A549 (cell line): ENCODE measurements around the gene GSE1. TPM values are rescaled to one million over a fixed set of nuclear protein-coding genes. Genes with fewer than 3 reads are reported as not detected.
A peak's percentile ranks its signal among the peaks of the same experiment; 100 is the strongest.

Experiments used
- ATAC-seq, 2 experiments: fragments of 200-7000 bp in 1 of 2; fragments of >200 bp in 1 of 2; cut with Nextera tagmentation in 1 of 2; cut with Tn5 transposase in 1 of 2; 3 replicates each; pipeline versions ENCODE4 v1.8.0 to v1.9.1; 2018 to 2020; ENCODE audit warnings: mild to moderate bottlenecking in 1 of 2, moderate library complexity in 1 of 2
- CTCF ChIA-PET: fragments of 300-600 bp; sonication (Branson Sonifier 250); formaldehyde crosslinking; extraction: SDS; loops from one replicate; lab custom pipeline; 2021; ENCODE audit warnings: antibody characterized with exemption, inconsistent platforms; lab: Yijun Ruan, JAX
- POLR2A ChIA-PET: fragments of 350-600 bp; formaldehyde crosslinking; extraction: SDS; loops from one replicate; lab custom pipeline; 2021; ENCODE audit warnings: antibody characterized with exemption, inconsistent platforms; lab: Yijun Ruan, JAX
- DNase-seq, 2 experiments: peaks; one replicate each; pipeline versions ENCODE4 v3.0.0 to v3.0.0-alpha.2; 2011 to 2016; ENCODE audit warnings: low read depth in 1 of 2, low spot score in 1 of 2
- FAIRE-seq: peaks from 2 replicates; lab custom pipeline; 2011; peaks lifted over from hg19 to GRCh38; lab: Jason Lieb, UNC
- H3K27ac ChIP-seq, 2 experiments: fragments of >200 bp; sonication (Bioruptor Twin); formaldehyde crosslinking; 3 replicates each; pipeline ENCODE4 v1.5.1; 2016 to 2017
- H3K4me1 ChIP-seq: fragments of >200 bp; sonication (Bioruptor Twin); formaldehyde crosslinking; 3 replicates; pipeline ENCODE4 v1.6.1; 2016
- H3K4me2 ChIP-seq: fragments of >200 bp; sonication (Bioruptor Twin); formaldehyde crosslinking; 3 replicates; pipeline ENCODE4 v1.6.1; 2016
- H3K4me3 ChIP-seq: fragments of >200 bp; sonication (Bioruptor Twin); formaldehyde crosslinking; 3 replicates; pipeline ENCODE4 v1.5.1; 2016
- H3K9me3 ChIP-seq: fragments of >200 bp; sonication (Bioruptor Twin); formaldehyde crosslinking; 3 replicates; pipeline ENCODE4 v1.6.1; 2016
- BHLHE40 ChIP-seq: IDR thresholded peaks from 2 replicates; pipeline ENCODE4 v1.6.1; 2012; ENCODE audit warnings: low read depth, low read length, inconsistent platforms
- CBX2 ChIP-seq: fragments of 200-600 bp; sonication (generic); IDR thresholded peaks from 2 replicates; pipeline ENCODE4 v1.6.1; 2016; ENCODE audit warnings: low read depth, mild to moderate bottlenecking, borderline replicate concordance
- CBX8 ChIP-seq: fragments of 200-600 bp; sonication (generic); IDR thresholded peaks from 2 replicates; pipeline ENCODE4 v1.6.1; 2016
- CEBPB ChIP-seq, 2 experiments: fragments of >200 bp in 1 of 2; sonication (Bioruptor Twin) in 1 of 2; formaldehyde crosslinking in 1 of 2; IDR thresholded peaks; 2 replicates each; pipeline ENCODE4 v1.6.1; 2012 to 2016
- EHF ChIP-seq: fragments of 250-450 bp; sonication (Bioruptor Pico); IDR thresholded peaks from 2 replicates; pipeline ENCODE4 v1.5.0; 2020; ENCODE audit warnings: mild to moderate bottlenecking
- FOSL2 ChIP-seq, 2 experiments: fragments of 450-650 bp in 1 of 2; fragments of >200 bp in 1 of 2; sonication (Bioruptor Twin) in 1 of 2; formaldehyde crosslinking; IDR thresholded peaks; 2 replicates each; pipeline versions ENCODE4 v1.5.0 to v1.6.1; 2016 to 2020; ENCODE audit warnings: mild to moderate bottlenecking in 1 of 2, moderate library complexity in 1 of 2
- FOXS1 ChIP-seq: fragments of 250-450 bp; sonication (Bioruptor Pico); IDR thresholded peaks from 2 replicates; pipeline ENCODE4 v1.5.0; 2020; ENCODE audit warnings: mild to moderate bottlenecking, moderate library complexity
- GATA3 ChIP-seq: IDR thresholded peaks from 2 replicates; pipeline ENCODE4 v1.6.1; 2012; ENCODE audit warnings: borderline replicate concordance
- HOXA7 ChIP-seq: fragments of 250-450 bp; sonication (Bioruptor Pico); IDR thresholded peaks from 2 replicates; pipeline ENCODE4 v1.5.0; 2020; ENCODE audit warnings: mild to moderate bottlenecking, moderate library complexity
- JUN ChIP-seq, 2 experiments: fragments of >200 bp; sonication (Bioruptor Twin); formaldehyde crosslinking; IDR thresholded peaks; 2 replicates in 1 of 2; 3 replicates in 1 of 2; pipeline ENCODE4 v1.6.1; 2016 to 2017
- MAFK ChIP-seq: fragments of 450-650 bp; IDR thresholded peaks from 2 replicates; pipeline ENCODE4 v1.6.1; 2014; ENCODE audit not compliant: partially characterized antibody
- MAZ ChIP-seq: fragments of 150-350 bp; IDR thresholded peaks from 2 replicates; pipeline ENCODE4 v1.6.1; 2014; ENCODE audit warnings: antibody characterized with exemption, low read depth, low read length, borderline replicate concordance
- MYC ChIP-seq: IDR thresholded peaks from 2 replicates; pipeline ENCODE4 v1.6.1; 2012; ENCODE audit warnings: mild to moderate bottlenecking, inconsistent platforms, low read length, improper control_type of control experiment, borderline replicate concordance
- NPAS2 ChIP-seq: fragments of 250-450 bp; sonication (Bioruptor Pico); IDR thresholded peaks from 2 replicates; pipeline ENCODE4 v1.8.0; 2022; ENCODE audit warnings: mild to moderate bottlenecking, moderate library complexity, borderline replicate concordance
- NR3C1 ChIP-seq: fragments of >200 bp; sonication (Bioruptor Twin); formaldehyde crosslinking; IDR thresholded peaks from 3 replicates; pipeline ENCODE4 v1.6.1; 2017
- PHF8 ChIP-seq: fragments of 200-600 bp; sonication (generic); IDR thresholded peaks from 2 replicates; pipeline ENCODE4 v1.6.1; 2016; ENCODE audit warnings: low read depth, mild to moderate bottlenecking, antibody characterized with exemption, moderate library complexity, borderline replicate concordance
- POLR2A ChIP-seq: IDR thresholded peaks from 2 replicates; pipeline ENCODE4 v1.6.1; 2012; ENCODE audit warnings: mild to moderate bottlenecking, low read length
- RAD21 ChIP-seq, 2 experiments: fragments of >200 bp in 1 of 2; sonication (Bioruptor Twin) in 1 of 2; formaldehyde crosslinking in 1 of 2; IDR thresholded peaks in 1 of 2; conservative IDR thresholded peaks in 1 of 2; 2 replicates in 1 of 2; 3 replicates in 1 of 2; pipeline ENCODE4 v1.6.1; 2012 to 2018; ENCODE audit warnings: inconsistent platforms in 1 of 2
- RARB ChIP-seq: fragments of 250-450 bp; sonication (Bioruptor Pico); IDR thresholded peaks from 2 replicates; pipeline ENCODE4 v1.8.0; 2021; ENCODE audit warnings: mild to moderate bottlenecking, moderate library complexity
- RNF2 ChIP-seq: fragments of 200-600 bp; sonication (generic); IDR thresholded peaks from 2 replicates; pipeline ENCODE4 v1.6.1; 2016; ENCODE audit warnings: low read depth, mild to moderate bottlenecking, antibody characterized with exemption, moderate library complexity, borderline replicate concordance
- SMC3 ChIP-seq: fragments of >200 bp; sonication (Bioruptor Twin); formaldehyde crosslinking; IDR thresholded peaks from 3 replicates; pipeline ENCODE4 v1.6.1; 2018; ENCODE audit warnings: inconsistent platforms
- ZSCAN20 ChIP-seq: fragments of 250-450 bp; sonication (Bioruptor Pico); IDR thresholded peaks from 2 replicates; pipeline ENCODE4 v1.8.0; 2022; ENCODE audit warnings: mild to moderate bottlenecking, moderate library complexity
- WGBS: methylation state at CpG from one replicate; pipeline ENCODE4 v1.1.6; 2017; ENCODE audit errors: missing lambda C conversion rate; 5-methylcytosine and 5-hydroxymethylcytosine counted together
- polyA plus RNA-seq, 4 experiments: library from polyadenylated mRNA; depleted of rRNA in 3 of 4; stranded (reverse); fragments of >200 nt; fragmentation: RNase III in 1 of 4; extraction: RNeasy Plus Mini Kit Qiagen cat#74134 plus additional on column Dnase treatment in 1 of 4; gene quantifications; 2 replicates in 3 of 4; 3 replicates in 1 of 4; pipeline ENCODE4 v1.2.3, GENCODE V29; 2011 to 2017
- TF ChIP-seq, protein P1 (sequence below): fragments of >200 bp; sonication (Bioruptor Twin); formaldehyde crosslinking; IDR thresholded peaks from 3 replicates; pipeline ENCODE4 v1.6.1; 2016
- TF ChIP-seq, protein P2 (sequence below): IDR thresholded peaks from 2 replicates; pipeline ENCODE4 v1.6.1; 2012; ENCODE audit warnings: low read depth, borderline replicate concordance
- TF ChIP-seq, protein P3 (sequence below): IDR thresholded peaks from 2 replicates; pipeline ENCODE4 v1.6.1; 2012
- TF ChIP-seq, protein P4 (sequence below): fragments of 250-450 bp; sonication (Bioruptor Pico); IDR thresholded peaks from 2 replicates; pipeline ENCODE4 v1.5.0; 2020; ENCODE audit warnings: low read depth, mild to moderate bottlenecking, moderate library complexity
- TF ChIP-seq, protein P5 (sequence below): fragments of >200 bp; sonication (Bioruptor Twin); formaldehyde crosslinking; IDR thresholded peaks from 2 replicates; pipeline ENCODE4 v1.6.1; 2016
- TF ChIP-seq, protein P6 (sequence below): fragments of >200 bp; sonication (Bioruptor Twin); formaldehyde crosslinking; IDR thresholded peaks from 3 replicates; pipeline ENCODE4 v1.5.1; 2016

GSE1 gene
- polyA plus RNA-seq, 2 of the 4 experiments (the other 2 are of a cell fraction) = 20.7 to 24.3 TPM

DNA sequence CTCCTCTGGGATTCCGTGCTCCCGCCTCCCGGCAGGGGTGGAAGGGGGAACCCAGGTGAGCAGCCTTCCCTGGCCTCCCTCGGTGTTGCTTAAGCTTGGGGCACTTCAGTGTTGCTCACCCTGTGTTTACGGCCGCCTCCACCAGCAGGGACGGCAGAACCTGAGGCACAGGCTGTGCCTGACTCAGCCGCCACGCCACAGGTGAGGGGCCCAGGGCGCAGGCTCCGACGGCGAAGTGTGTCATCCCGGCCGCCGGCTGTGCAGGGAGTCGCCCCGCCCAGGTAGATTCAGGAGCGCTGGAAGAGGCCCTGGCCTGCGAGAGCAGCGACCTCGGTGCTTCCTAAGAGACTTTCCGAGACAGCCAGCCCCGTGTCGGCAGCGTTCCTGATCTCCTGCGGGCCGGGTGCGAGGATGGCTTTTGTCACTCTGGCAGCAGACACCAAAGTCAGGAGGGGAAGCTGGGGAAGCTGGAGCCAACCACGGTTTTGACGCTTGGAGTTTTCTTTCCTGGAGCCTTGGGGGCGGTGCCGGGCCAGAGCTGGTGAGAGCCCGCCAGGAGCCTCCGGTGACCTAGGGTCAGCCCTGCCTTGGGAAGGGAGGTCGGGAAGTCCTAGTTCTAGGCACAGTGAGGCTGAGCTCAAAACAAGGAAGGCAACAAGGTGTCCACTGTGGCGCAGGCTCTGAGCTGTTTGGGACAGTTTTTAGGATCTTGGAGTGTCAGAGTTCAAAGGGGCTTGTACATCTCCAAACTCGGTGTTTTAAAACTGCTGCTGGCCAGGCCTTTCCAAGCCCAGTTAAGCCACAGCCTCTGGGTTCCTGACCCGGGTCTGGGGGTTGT, 2.1 kb downstream of the GSE1 start (continued):
- TF ChIP-seq MYC = no peak
- no peak for TF ChIP-seq FOXS1 (CRISPR knock-in tag)
- TF ChIP-seq NPAS2 (CRISPR knock-in tag) = no peak
- no peak for TF ChIP-seq NR3C1
- no peak for TF ChIP-seq POLR2A
- peak in 1 of 2 experiments; percentile 3; a peak in 1 of 5 replicates for TF ChIP-seq JUN (IDR thresholded peaks at IDR 0.05)
- TF ChIP-seq MAZ = no peak
- peak; percentile 4; the same call in 1 of the 2 replicates for TF ChIP-seq GATA3
- TF ChIP-seq, protein P1, sequence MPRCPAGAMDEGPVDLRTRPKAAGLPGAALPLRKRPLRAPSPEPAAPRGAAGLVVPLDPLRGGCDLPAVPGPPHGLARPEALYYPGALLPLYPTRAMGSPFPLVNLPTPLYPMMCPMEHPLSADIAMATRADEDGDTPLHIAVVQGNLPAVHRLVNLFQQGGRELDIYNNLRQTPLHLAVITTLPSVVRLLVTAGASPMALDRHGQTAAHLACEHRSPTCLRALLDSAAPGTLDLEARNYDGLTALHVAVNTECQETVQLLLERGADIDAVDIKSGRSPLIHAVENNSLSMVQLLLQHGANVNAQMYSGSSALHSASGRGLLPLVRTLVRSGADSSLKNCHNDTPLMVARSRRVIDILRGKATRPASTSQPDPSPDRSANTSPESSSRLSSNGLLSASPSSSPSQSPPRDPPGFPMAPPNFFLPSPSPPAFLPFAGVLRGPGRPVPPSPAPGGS = no peak
- TF ChIP-seq RARB (CRISPR knock-in tag) = no peak
- TF ChIP-seq BHLHE40 = no peak
- no peak for TF ChIP-seq PHF8
- TF ChIP-seq CEBPB (IDR thresholded peaks at IDR 0.05) = peak; percentile 17 to 18; a peak in 1 of 4 replicates
- TF ChIP-seq CBX2 = no peak
- TF ChIP-seq MAFK = no peak
- no peak for TF ChIP-seq CBX8
- TF ChIP-seq, protein P2, sequence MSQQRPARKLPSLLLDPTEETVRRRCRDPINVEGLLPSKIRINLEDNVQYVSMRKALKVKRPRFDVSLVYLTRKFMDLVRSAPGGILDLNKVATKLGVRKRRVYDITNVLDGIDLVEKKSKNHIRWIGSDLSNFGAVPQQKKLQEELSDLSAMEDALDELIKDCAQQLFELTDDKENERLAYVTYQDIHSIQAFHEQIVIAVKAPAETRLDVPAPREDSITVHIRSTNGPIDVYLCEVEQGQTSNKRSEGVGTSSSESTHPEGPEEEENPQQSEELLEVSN = no peak
- TF ChIP-seq, protein P3, sequence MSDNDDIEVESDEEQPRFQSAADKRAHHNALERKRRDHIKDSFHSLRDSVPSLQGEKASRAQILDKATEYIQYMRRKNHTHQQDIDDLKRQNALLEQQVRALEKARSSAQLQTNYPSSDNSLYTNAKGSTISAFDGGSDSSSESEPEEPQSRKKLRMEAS = no peak; the same call in 1 of the 2 replicates
- TF ChIP-seq EHF (CRISPR knock-in tag) = no peak
- no peak; the same call in 1 of the 2 replicates for TF ChIP-seq RNF2
- no peak for TF ChIP-seq HOXA7 (CRISPR knock-in tag)
- no peak for TF ChIP-seq FOSL2 (IDR thresholded peaks at IDR 0.05)
- TF ChIP-seq FOSL2 (CRISPR knock-in tag; IDR thresholded peaks at IDR 0.05) = peak; percentile 35; the same call in 1 of the 2 replicates
- no peak for TF ChIP-seq ZSCAN20
- TF ChIP-seq, protein P4, sequence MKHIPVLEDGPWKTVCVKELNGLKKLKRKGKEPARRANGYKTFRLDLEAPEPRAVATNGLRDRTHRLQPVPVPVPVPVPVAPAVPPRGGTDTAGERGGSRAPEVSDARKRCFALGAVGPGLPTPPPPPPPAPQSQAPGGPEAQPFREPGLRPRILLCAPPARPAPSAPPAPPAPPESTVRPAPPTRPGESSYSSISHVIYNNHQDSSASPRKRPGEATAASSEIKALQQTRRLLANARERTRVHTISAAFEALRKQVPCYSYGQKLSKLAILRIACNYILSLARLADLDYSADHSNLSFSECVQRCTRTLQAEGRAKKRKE (CRISPR knock-in tag) = no peak

DNA sequence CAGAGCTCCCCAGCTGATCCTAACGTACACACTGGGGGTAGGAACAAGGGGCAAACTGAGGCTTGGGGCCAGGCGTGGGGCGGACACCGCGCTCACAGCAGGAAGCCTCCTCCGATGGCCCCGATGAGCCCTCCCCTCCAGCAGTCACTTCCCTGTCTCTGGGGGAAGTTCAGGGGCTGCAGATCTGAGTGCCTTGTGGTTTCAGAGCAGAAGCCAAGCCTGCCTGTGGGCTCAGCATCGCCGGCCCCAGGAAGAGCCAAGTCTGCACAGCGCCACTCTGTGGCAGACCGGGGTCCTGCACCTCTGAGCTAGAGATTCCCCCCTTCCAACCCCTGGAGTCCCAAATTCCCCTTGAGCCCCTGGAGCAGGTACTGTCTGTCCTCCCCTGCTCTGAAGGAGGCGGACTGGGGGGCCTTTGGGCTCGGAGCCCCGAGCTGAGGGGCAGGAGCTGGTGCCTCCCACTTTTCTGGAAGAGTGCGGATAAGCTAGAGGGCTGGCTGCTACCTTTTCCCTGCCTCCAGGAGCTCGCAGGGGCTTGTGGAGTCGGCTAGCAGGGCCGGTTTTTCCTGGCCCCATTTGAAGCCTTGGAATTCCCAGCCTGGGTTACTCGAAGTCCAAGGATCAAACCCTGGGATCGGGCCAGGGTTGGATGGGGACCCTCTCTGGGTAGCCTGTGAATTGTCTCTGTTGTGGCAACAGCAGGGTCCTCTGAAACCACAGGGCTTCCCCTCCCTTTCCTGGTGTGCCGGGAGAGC, 2.9 kb downstream of the GSE1 start:
- Histone ChIP-seq H3K4me2 (peak overlapping the region; percentile 95), H3K4me3 (peak overlapping the region; percentile 96), H3K4me1 (peaks cover 22% of the 10 kb centered on the region), H3K9me3 (no peaks in the 10 kb centered on the region), H3K27ac (peak overlapping the region; percentile 98 to 99; a peak in 5 of 6 replicates)
- WGBS = 60% methylated on average over 14 of the region's 21 CpGs
- TF ChIP-seq EHF (CRISPR knock-in tag) = no peak
- TF ChIP-seq, protein P5, sequence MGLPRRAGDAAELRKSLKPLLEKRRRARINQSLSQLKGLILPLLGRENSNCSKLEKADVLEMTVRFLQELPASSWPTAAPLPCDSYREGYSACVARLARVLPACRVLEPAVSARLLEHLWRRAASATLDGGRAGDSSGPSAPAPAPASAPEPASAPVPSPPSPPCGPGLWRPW = no peak
- TF ChIP-seq, protein P6, sequence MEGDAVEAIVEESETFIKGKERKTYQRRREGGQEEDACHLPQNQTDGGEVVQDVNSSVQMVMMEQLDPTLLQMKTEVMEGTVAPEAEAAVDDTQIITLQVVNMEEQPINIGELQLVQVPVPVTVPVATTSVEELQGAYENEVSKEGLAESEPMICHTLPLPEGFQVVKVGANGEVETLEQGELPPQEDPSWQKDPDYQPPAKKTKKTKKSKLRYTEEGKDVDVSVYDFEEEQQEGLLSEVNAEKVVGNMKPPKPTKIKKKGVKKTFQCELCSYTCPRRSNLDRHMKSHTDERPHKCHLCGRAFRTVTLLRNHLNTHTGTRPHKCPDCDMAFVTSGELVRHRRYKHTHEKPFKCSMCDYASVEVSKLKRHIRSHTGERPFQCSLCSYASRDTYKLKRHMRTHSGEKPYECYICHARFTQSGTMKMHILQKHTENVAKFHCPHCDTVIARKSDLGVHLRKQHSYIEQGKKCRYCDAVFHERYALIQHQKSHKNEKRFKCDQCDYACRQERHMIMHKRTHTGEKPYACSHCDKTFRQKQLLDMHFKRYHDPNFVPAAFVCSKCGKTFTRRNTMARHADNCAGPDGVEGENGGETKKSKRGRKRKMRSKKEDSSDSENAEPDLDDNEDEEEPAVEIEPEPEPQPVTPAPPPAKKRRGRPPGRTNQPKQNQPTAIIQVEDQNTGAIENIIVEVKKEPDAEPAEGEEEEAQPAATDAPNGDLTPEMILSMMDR = peak; percentile 76
- peak; percentile 53 to 55 for TF ChIP-seq RAD21 (conservative IDR thresholded peaks at IDR 0.05 in 1 of 2, IDR thresholded peaks at IDR 0.05 in 1 of 2)
- peak; percentile 75 for TF ChIP-seq SMC3
- CTCF ChIA-PET = interaction anchor here (0.6 to 4.2 kb wide), 74 partner anchors 9 to 608 kb away, joined by 3 to 93 read pairs (median 4); partner anchors contain the start of gene GINS2
- DNase-seq (peak; percentile 79 to 84), ATAC-seq (peak in 1 of 2 experiments; percentile 37; a peak in 3 of 6 replicates), FAIRE-seq (no peak)
- POLR2A ChIA-PET = interaction anchor here (0.9 kb wide), 1 partner anchor 102 kb away, joined by 3 read pairs; no protein-coding TSS in a partner anchor
